Lower leg skin (tissue), 4 donors: Measurements from ENCODE around the gene NUDT19. TPM values are rescaled to one million over a fixed set of nuclear protein-coding genes. Genes with fewer than 3 reads are reported as not detected.
"Not testable (repeated sequence)": the region's sequence is repeated elsewhere in the genome, so short reads cannot be mapped to it uniquely, and the experiment has no call there.

Experiments
- DNase-seq, 2 donors: peaks; one replicate each; pipeline ENCODE4 v3.0.0-alpha.2; 2019; ENCODE audit warnings: low spot score in 2 of 2
- H3K4me3 ChIP-seq: fragments of 200-600 bp; sonication (generic); 2 replicates; pipeline ENCODE4 v1.5.1; 2017; ENCODE audit warnings: mild to moderate bottlenecking, low read depth; ENCODE audit not compliant: poor library complexity, severe bottlenecking
- CTCF ChIP-seq, 3 donors: fragments of 450-650 bp; IDR thresholded peaks; one replicate each; pipeline ENCODE4 v1.5.1; 2016; ENCODE audit warnings: antibody characterized with exemption in 3 of 3, mild to moderate bottlenecking in 3 of 3, moderate library complexity in 2 of 3
- POLR2A ChIP-seq, 2 donors: fragments of 450-650 bp; IDR thresholded peaks; one replicate each; pipeline ENCODE4 v1.6.1; 2016 to 2017; ENCODE audit warnings: antibody characterized with exemption in 2 of 2, mild to moderate bottlenecking in 1 of 2, moderate library complexity in 1 of 2
- WGBS, 2 donors: methylation state at CpG; one replicate each; pipeline ENCODE4 v1.1.5; 2018; 5-methylcytosine and 5-hydroxymethylcytosine counted together
- intact Hi-C: fragments of 100-400 bp; cut with DNase I; formaldehyde crosslinking; loops from one replicate; pipeline ENCODE4 v1.15.0; 2023; ENCODE audit warnings: low total_unique reads
- total RNA-seq, 4 donors: library from RNA; depleted of rRNA; stranded (reverse); fragments of >200 nt; gene quantifications; one replicate each; pipeline ENCODE4 v1.1.0, GENCODE V29; 2016

Gene NUDT19
- total RNA-seq, 4 donors from 2014 or later: 14.8 to 19.2 (median 18.6) TPM

- intact Hi-C loops: no loop called here
- H3K4me3 ChIP-seq: no peak overlapping the region
- no peak for TF ChIP-seq POLR2A (IDR thresholded peaks at IDR 0.05)
- TF ChIP-seq CTCF (IDR thresholded peaks at IDR 0.05): no peak
- DNase-seq: no peak
- WGBS, 2 donors: 96 to 97% methylated on average over 9 of the region's 9 CpGs
Observed at GRCh38 chr19:32743021-32743420, 51.4 kb downstream of the NUDT19 start.

GRCh38 chr19:32743447-32743846 lies 51.8 kb downstream of the NUDT19 start:
- TF ChIP-seq POLR2A (IDR thresholded peaks at IDR 0.05): no peak
- TF ChIP-seq CTCF (IDR thresholded peaks at IDR 0.05): no peak
- intact Hi-C loops: no loop called here
- DNase-seq: no peak
- no peak overlapping the region for H3K4me3 ChIP-seq
- 97 to 98% methylated on average over 4 of the region's 4 CpGs for WGBS, 2 donors

GRCh38 chr19:32744555-32745325 lies 53.1 kb downstream of the NUDT19 start:
- 84 to 91% methylated on average over 18 of the region's 18 CpGs for WGBS, 2 donors
- no peak overlapping the region for H3K4me3 ChIP-seq
- intact Hi-C loops: no loop called here
- no peak for DNase-seq
- TF ChIP-seq POLR2A (IDR thresholded peaks at IDR 0.05): no peak
- no peak for TF ChIP-seq CTCF (IDR thresholded peaks at IDR 0.05)

- intact Hi-C loops, H3K4me3 ChIP-seq, DNase-seq: not testable (repeated sequence)
- 26 to 31% methylated on average over 2 of the region's 2 CpGs for WGBS, 2 donors
Observed at GRCh38 chr19:32745594-32746251, 54.1 kb downstream of the NUDT19 start.

GRCh38 chr19:32746631-32747196 lies 55.1 kb downstream of the NUDT19 start:
- H3K4me3 ChIP-seq, DNase-seq, intact Hi-C loops: not testable (repeated sequence)
- 10 to 11% methylated on average over 2 of the region's 2 CpGs for WGBS, 2 donors

- WGBS, 2 donors: 66 to 71% methylated on average over 5 of the region's 5 CpGs
- TF ChIP-seq POLR2A (IDR thresholded peaks at IDR 0.05): no peak
- no peak for TF ChIP-seq CTCF (IDR thresholded peaks at IDR 0.05)
- H3K4me3 ChIP-seq: no peak overlapping the region
- intact Hi-C loops: no loop called here
- no peak for DNase-seq
Observed at GRCh38 chr19:32748497-32748896, 56.9 kb downstream of the NUDT19 start.
